Measurements from ENCODE around the gene GALNTL6. TPM values are rescaled to one million over a fixed set of nuclear protein-coding genes. Genes with fewer than 3 reads are reported as not detected.

Gene GALNTL6
- total RNA-seq: under 1 TPM in 1 of 2 donors, not detected in 1; 0.08 TPM

GRCh38 chr4:171812665-171813525, at the start of gene GALNTL6:
GALNTL6 (plus strand) TSS chr4:171813404.
- peaks cover 0 to 15% of the 10 kb centered on the region in 2 donors for H3K4me1 ChIP-seq
- no peak for DNase-seq (ENCODE audit: low spot score)
- no peak within 1 kb of the TSS for H3K27ac ChIP-seq
- H3K27me3 ChIP-seq: peaks cover 0 to 15% of the 10 kb centered on the region in 2 donors
- no peaks in the 10 kb centered on the region for H3K9me3 ChIP-seq
- no peak for TF ChIP-seq CTCF (IDR thresholded peaks at IDR 0.05)
- H3K36me3 ChIP-seq: no peaks in the 10 kb centered on the region
- H3K4me3 ChIP-seq: peak within 1 kb of the TSS; percentile 14 to 36

- no peaks in the 10 kb centered on the region for H3K36me3 ChIP-seq
- DNase-seq (ENCODE audit: low spot score): no peak
- H3K4me1 ChIP-seq: no peaks in the 10 kb centered on the region
- no peak overlapping the region for H3K27ac ChIP-seq
- TF ChIP-seq CTCF (IDR thresholded peaks at IDR 0.05): no peak
- H3K27me3 ChIP-seq: no peaks in the 10 kb centered on the region
- no peak overlapping the region for H3K4me3 ChIP-seq
- H3K9me3 ChIP-seq: no peaks in the 10 kb centered on the region
Observed at GRCh38 chr4:171765514-171765913, 47.7 kb upstream of the GALNTL6 start.

GRCh38 chr4:171774642-171775190, 38.5 kb upstream of the GALNTL6 start:
- Histone ChIP-seq H3K4me1 (no peaks in the 10 kb centered on the region), H3K36me3 (no peaks in the 10 kb centered on the region), H3K27me3 (no peaks in the 10 kb centered on the region), H3K27ac (no peak overlapping the region), H3K4me3 (no peak overlapping the region), H3K9me3 (no peaks in the 10 kb centered on the region)
- no peak for TF ChIP-seq CTCF (IDR thresholded peaks at IDR 0.05)
- no peak for DNase-seq (ENCODE audit: low spot score)

GRCh38 chr4:171779301-171779700, 33.9 kb upstream of the GALNTL6 start:
- DNase-seq (ENCODE audit: low spot score): no peak
- H3K36me3 ChIP-seq: no peaks in the 10 kb centered on the region
- no peak for TF ChIP-seq CTCF (IDR thresholded peaks at IDR 0.05)
- no peak overlapping the region for H3K27ac ChIP-seq
- no peaks in the 10 kb centered on the region for H3K4me1 ChIP-seq
- no peaks in the 10 kb centered on the region for H3K27me3 ChIP-seq
- H3K4me3 ChIP-seq: no peak overlapping the region
- H3K9me3 ChIP-seq: peaks cover 0 to 7% of the 10 kb centered on the region in 2 donors

- Histone ChIP-seq H3K9me3 (peaks cover 0 to 7% of the 10 kb centered on the region in 2 donors), H3K27ac (no peak overlapping the region), H3K4me3 (no peak overlapping the region), H3K36me3 (no peaks in the 10 kb centered on the region), H3K27me3 (no peaks in the 10 kb centered on the region), H3K4me1 (no peaks in the 10 kb centered on the region)
- TF ChIP-seq CTCF (IDR thresholded peaks at IDR 0.05): no peak
- no peak for DNase-seq (ENCODE audit: low spot score)
Observed at GRCh38 chr4:171785388-171785787, 27.8 kb upstream of the GALNTL6 start.
